ENCODE measurements around the gene CLIP2. TPM values are rescaled to one million over a fixed set of nuclear protein-coding genes. Genes with fewer than 3 reads are reported as not detected.
A peak's percentile ranks its signal among the peaks of the same experiment; 100 is the strongest.
"Not testable (repeated sequence)": the region's sequence is repeated elsewhere in the genome, so short reads cannot be mapped to it uniquely, and the experiment has no call there.

CLIP2 gene
- total RNA-seq, 1 experiment from 2014 or later = 28.9 TPM

GRCh38 chr7:74401137-74401859 is 112.1 kb downstream of the CLIP2 start:
- CTCF ChIA-PET = interaction anchor here (0.5 to 2.9 kb wide), 17 partner anchors 9 to 663 kb away, joined by 3 to 50 read pairs (median 4); partner anchors contain the start of gene RFC2
- no TSS peak for BruUV-seq (replicated peaks)
- Histone ChIP-seq H3K4me3 (ENCODE audit: low read depth, low read length, poor library complexity, severe bottlenecking) (no peak overlapping the region), H3K27ac (ENCODE audit: low read depth, low read length, poor library complexity, severe bottlenecking) (no peak overlapping the region), H3K36me3 (ENCODE audit: insufficient read depth, low read length, poor library complexity, severe bottlenecking) (peaks cover 10% of the 10 kb centered on the region), H3K27me3 (replicated peaks; ENCODE audit: insufficient read depth, low read depth, low read length, poor library complexity) (no peaks in the 10 kb centered on the region), H3K9me3 (ENCODE audit: low read depth, low read length, poor library complexity, severe bottlenecking) (no peaks in the 10 kb centered on the region), H3K4me1 (ENCODE audit: insufficient read depth, low read length, poor library complexity, severe bottlenecking) (no peaks in the 10 kb centered on the region)
- no peak for TF ChIP-seq EZH2 (IDR thresholded peaks at IDR 0.05; ENCODE audit: borderline replicate concordance, low read depth, low read length, poor library complexity, severe bottlenecking)
- TF ChIP-seq CTCF (conservative IDR thresholded peaks at IDR 0.05; ENCODE audit: low read depth, low read length) = peak; percentile 98
- POLR2A ChIA-PET (ENCODE audit: low non-redundant PET) = no interaction called here
- intact Hi-C loops (cut with micrococcal nuclease; ENCODE audit: unreplicated experiment) = loop anchor here (1.0 to 10.0 kb wide), 3 partner anchors 195 to 536 kb away; partner anchors contain the start of gene TMEM270
- peak; percentile 80 for DNase-seq (ENCODE audit: low spot score)

GRCh38 chr7:74402668-74403067 is 113.5 kb downstream of the CLIP2 start:
- DNase-seq (ENCODE audit: low spot score); POLR2A ChIA-PET (ENCODE audit: low non-redundant PET); H3K4me1 ChIP-seq (ENCODE audit: insufficient read depth, low read length, poor library complexity, severe bottlenecking); H3K4me3 ChIP-seq (ENCODE audit: low read depth, low read length, poor library complexity, severe bottlenecking); H3K27me3 ChIP-seq (replicated peaks; ENCODE audit: insufficient read depth, low read depth, low read length, poor library complexity); H3K36me3 ChIP-seq (ENCODE audit: insufficient read depth, low read length, poor library complexity, severe bottlenecking); BruUV-seq (replicated peaks); H3K27ac ChIP-seq (ENCODE audit: low read depth, low read length, poor library complexity, severe bottlenecking); H3K9me3 ChIP-seq (ENCODE audit: low read depth, low read length, poor library complexity, severe bottlenecking): not testable (repeated sequence)
- CTCF ChIA-PET = interaction anchor here (2.9 kb wide), 1 partner anchor 197 kb away, joined by 50 read pairs; no protein-coding TSS in a partner anchor
- intact Hi-C loops (cut with micrococcal nuclease; ENCODE audit: unreplicated experiment) = loop anchor here (5.0 to 10.0 kb wide), 2 partner anchors 335 to 538 kb away; partner anchors contain the start of gene TMEM270

GRCh38 chr7:74403521-74404387 is 114.5 kb downstream of the CLIP2 start:
- H3K9me3 ChIP-seq (ENCODE audit: low read depth, low read length, poor library complexity, severe bottlenecking) = no peaks in the 10 kb centered on the region
- H3K27ac ChIP-seq (ENCODE audit: low read depth, low read length, poor library complexity, severe bottlenecking) = no peak overlapping the region
- H3K4me1 ChIP-seq (ENCODE audit: insufficient read depth, low read length, poor library complexity, severe bottlenecking) = no peaks in the 10 kb centered on the region
- POLR2A ChIA-PET (ENCODE audit: low non-redundant PET) = no interaction called here
- CTCF ChIA-PET = no interaction called here
- H3K4me3 ChIP-seq (ENCODE audit: low read depth, low read length, poor library complexity, severe bottlenecking) = no peak overlapping the region
- H3K27me3 ChIP-seq (replicated peaks; ENCODE audit: insufficient read depth, low read depth, low read length, poor library complexity) = no peaks in the 10 kb centered on the region
- H3K36me3 ChIP-seq (ENCODE audit: insufficient read depth, low read length, poor library complexity, severe bottlenecking) = peaks cover 10% of the 10 kb centered on the region
- intact Hi-C loops (cut with micrococcal nuclease; ENCODE audit: unreplicated experiment) = loop anchor here (5.0 to 10.0 kb wide), 2 partner anchors 336 to 539 kb away; partner anchors contain the start of gene TMEM270
- DNase-seq (ENCODE audit: low spot score) = no peak
- BruUV-seq (replicated peaks) = no TSS peak
- TF ChIP-seq CTCF (conservative IDR thresholded peaks at IDR 0.05; ENCODE audit: low read depth, low read length) = 0 out of 2 replicates have a peak, but pooled peaks have one; percentile 9
- TF ChIP-seq EZH2 (IDR thresholded peaks at IDR 0.05; ENCODE audit: borderline replicate concordance, low read depth, low read length, poor library complexity, severe bottlenecking) = no peak

Measured in A673 (cell line).